WTC11 (cell line): Measurements from ENCODE around the gene FRMD8.

Experiments used
- ETV6 ChIP-seq: sonication (generic); formaldehyde crosslinking; IDR thresholded peaks from 2 replicates; pipeline ENCODE4 v1.8.1; 2022; ENCODE audit warnings: mild to moderate bottlenecking, missing genetic modification reagents
- HMGA2 ChIP-seq: fragments of 250-450 bp; sonication (Bioruptor Pico); IDR thresholded peaks from 2 replicates; pipeline ENCODE4 v1.4.0; 2021; ENCODE audit warnings: mild to moderate bottlenecking, moderate library complexity
- NFYB ChIP-seq: sonication (generic); formaldehyde crosslinking; conservative IDR thresholded peaks from 2 replicates; pipeline ENCODE4 v1.8.0; 2022; ENCODE audit warnings: low read depth, missing genetic modification reagents
- TF ChIP-seq, protein P1 (sequence below): fragments of 200-600 bp; IDR thresholded peaks from 2 replicates; pipeline ENCODE4 v1.8.0; 2022; ENCODE audit warnings: antibody characterized with exemption

DNA sequence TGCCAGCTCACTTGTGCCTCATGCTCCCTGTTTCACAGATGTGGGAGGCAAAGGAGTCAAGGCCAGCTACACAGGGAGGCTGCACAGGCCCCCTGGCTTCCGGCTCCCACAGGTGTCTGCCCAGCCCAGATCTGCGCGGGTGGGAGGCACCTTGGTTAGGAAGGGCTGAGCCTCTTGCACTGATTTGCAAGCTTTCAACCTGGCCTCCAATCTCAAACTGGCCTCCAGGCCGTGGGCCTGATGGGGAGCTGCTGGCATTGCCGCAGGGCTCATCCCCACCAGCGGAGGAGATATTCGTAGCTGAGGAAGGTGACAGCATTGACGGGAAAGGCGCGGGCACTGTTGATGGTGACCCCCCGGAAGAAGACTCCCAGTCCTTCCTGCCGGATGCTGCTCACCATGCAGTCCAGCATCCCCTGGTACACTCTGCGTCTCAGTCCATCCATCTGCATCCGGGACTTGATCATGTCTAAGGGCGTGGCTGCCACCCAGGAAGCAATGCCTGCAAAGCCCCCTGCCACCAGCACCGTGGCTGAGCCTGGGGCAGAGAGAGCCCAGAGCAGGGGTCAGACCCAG, 10.2 kb upstream of the FRMD8 start:
- TF ChIP-seq, protein P1, sequence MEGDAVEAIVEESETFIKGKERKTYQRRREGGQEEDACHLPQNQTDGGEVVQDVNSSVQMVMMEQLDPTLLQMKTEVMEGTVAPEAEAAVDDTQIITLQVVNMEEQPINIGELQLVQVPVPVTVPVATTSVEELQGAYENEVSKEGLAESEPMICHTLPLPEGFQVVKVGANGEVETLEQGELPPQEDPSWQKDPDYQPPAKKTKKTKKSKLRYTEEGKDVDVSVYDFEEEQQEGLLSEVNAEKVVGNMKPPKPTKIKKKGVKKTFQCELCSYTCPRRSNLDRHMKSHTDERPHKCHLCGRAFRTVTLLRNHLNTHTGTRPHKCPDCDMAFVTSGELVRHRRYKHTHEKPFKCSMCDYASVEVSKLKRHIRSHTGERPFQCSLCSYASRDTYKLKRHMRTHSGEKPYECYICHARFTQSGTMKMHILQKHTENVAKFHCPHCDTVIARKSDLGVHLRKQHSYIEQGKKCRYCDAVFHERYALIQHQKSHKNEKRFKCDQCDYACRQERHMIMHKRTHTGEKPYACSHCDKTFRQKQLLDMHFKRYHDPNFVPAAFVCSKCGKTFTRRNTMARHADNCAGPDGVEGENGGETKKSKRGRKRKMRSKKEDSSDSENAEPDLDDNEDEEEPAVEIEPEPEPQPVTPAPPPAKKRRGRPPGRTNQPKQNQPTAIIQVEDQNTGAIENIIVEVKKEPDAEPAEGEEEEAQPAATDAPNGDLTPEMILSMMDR, result no peak
- TF ChIP-seq HMGA2 (CRISPR knock-in tag), result no peak
- TF ChIP-seq ETV6 (CRISPR knock-in tag), result no peak
- TF ChIP-seq NFYB (CRISPR knock-in tag), result no peak
